Neuronal stem cell (in vitro differentiated cells): ENCODE data around the gene H2AZ2.

Experiments
- DNase-seq: peaks from one replicate; pipeline ENCODE4 v3.0.0-alpha.2; 2013; ENCODE audit warnings: low spot score
- H2AFZ ChIP-seq: one replicate; pipeline ENCODE4 v1.6.1; 2013; ENCODE audit warnings: mild to moderate bottlenecking, low read length, inconsistent platforms
- H2AK5ac ChIP-seq: 2 replicates; pipeline ENCODE4 v1.6.1; 2013; ENCODE audit warnings: low read depth, mild to moderate bottlenecking, inconsistent platforms, low read length, moderate library complexity, mixed read lengths
- H2BK120ac ChIP-seq: 2 replicates; pipeline ENCODE4 v1.6.1; 2013; ENCODE audit warnings: low read depth, mild to moderate bottlenecking, inconsistent platforms, low read length, moderate library complexity, mixed read lengths
- H2BK12ac ChIP-seq: one replicate; pipeline ENCODE4 v1.6.1; 2013; ENCODE audit warnings: low read length, inconsistent platforms
- H2BK15ac ChIP-seq: 2 replicates; pipeline ENCODE4 v1.6.1; 2013; ENCODE audit warnings: mild to moderate bottlenecking, low read length, inconsistent platforms, mixed read lengths
- H2BK5ac ChIP-seq: one replicate; pipeline ENCODE4 v1.6.1; 2013; ENCODE audit warnings: inconsistent platforms, mild to moderate bottlenecking, low read length, moderate library complexity
- H3K14ac ChIP-seq: one replicate; pipeline ENCODE4 v1.6.1; 2013; ENCODE audit warnings: low read length, inconsistent platforms
- H3K18ac ChIP-seq: 2 replicates; pipeline ENCODE4 v1.6.1; 2013; ENCODE audit warnings: low read length, inconsistent platforms
- H3K23ac ChIP-seq: 2 replicates; pipeline ENCODE4 v1.6.1; 2013; ENCODE audit warnings: low read depth, mild to moderate bottlenecking, mixed read lengths, low read length, inconsistent platforms; ENCODE audit not compliant: poor library complexity
- H3K27ac ChIP-seq: replicated peaks from 3 replicates; pipeline ENCODE4 v1.5.1; 2013; ENCODE audit warnings: low read length, inconsistent platforms
- H3K27me3 ChIP-seq, 3 experiments: 2 replicates each; pipeline ENCODE4 v1.6.1; 2013; ENCODE audit warnings: low read length in 3 of 3, mild to moderate bottlenecking in 2 of 3, inconsistent platforms in 1 of 3, low read depth in 1 of 3, mixed read lengths in 1 of 3, moderate library complexity in 1 of 3; ENCODE audit not compliant: control insufficient read depth in 3 of 3, insufficient read depth in 3 of 3
- H3K36me3 ChIP-seq, 2 donors: replicated peaks in 1 of 2; 2 replicates each; pipeline ENCODE4 v1.6.1; 2013; ENCODE audit warnings: low read length in 2 of 2; ENCODE audit not compliant: control insufficient read depth in 2 of 2, insufficient read depth in 2 of 2
- H3K4ac ChIP-seq: 2 replicates; pipeline ENCODE4 v1.6.1; 2013; ENCODE audit warnings: inconsistent platforms, mild to moderate bottlenecking, low read length, moderate library complexity
- H3K4me1 ChIP-seq, 2 donors: 1 replicate in 1 of 2; 2 replicates in 1 of 2; pipeline ENCODE4 v1.6.1; 2013; ENCODE audit warnings: low read length in 2 of 2, low read depth in 1 of 2; ENCODE audit not compliant: control insufficient read depth in 2 of 2, insufficient read depth in 1 of 2
- H3K4me2 ChIP-seq: one replicate; pipeline ENCODE4 v1.6.1; 2013; ENCODE audit warnings: mild to moderate bottlenecking, low read length, inconsistent platforms; ENCODE audit not compliant: insufficient read depth, poor library complexity, severe bottlenecking
- H3K4me3 ChIP-seq, 2 donors: 2 replicates each; pipeline ENCODE4 v1.5.1; 2013; ENCODE audit warnings: low read length in 2 of 2, mild to moderate bottlenecking in 2 of 2, inconsistent platforms in 1 of 2, moderate library complexity in 1 of 2
- H3K79me1 ChIP-seq: one replicate; pipeline ENCODE4 v1.6.1; 2013; ENCODE audit warnings: low read depth, mild to moderate bottlenecking, inconsistent platforms, low read length, moderate library complexity
- H3K9ac ChIP-seq: one replicate; pipeline ENCODE4 v1.6.1; 2013; ENCODE audit warnings: mild to moderate bottlenecking, low read depth, low read length, inconsistent platforms; ENCODE audit not compliant: poor library complexity
- H3K9me3 ChIP-seq, 2 donors: replicated peaks in 1 of 2; 2 replicates each; pipeline versions ENCODE3 to v1.6.1; 2013; ENCODE audit warnings: low read length in 2 of 2, mild to moderate bottlenecking in 2 of 2, inconsistent platforms in 1 of 2, low read depth in 1 of 2, mixed read lengths in 1 of 2, moderate library complexity in 1 of 2; ENCODE audit not compliant: control insufficient read depth in 2 of 2, insufficient read depth in 1 of 2
- H4K8ac ChIP-seq: one replicate; pipeline ENCODE4 v1.6.1; 2013; ENCODE audit warnings: low read depth, mild to moderate bottlenecking, inconsistent platforms, low read length, moderate library complexity
- H4K91ac ChIP-seq: one replicate; pipeline ENCODE4 v1.6.1; 2013; ENCODE audit warnings: low read length, low read depth, mild to moderate bottlenecking, inconsistent platforms; ENCODE audit not compliant: poor library complexity
- WGBS, 2 donors: extraction: QIAGEN DNeasy Blood & Tissue Kit; methylation state at CpG; one replicate each; pipeline ENCODE4 v1.1.7; 2013; ENCODE audit warnings: missing lambda C conversion rate in 2 of 2, mixed read lengths in 1 of 2; ENCODE audit not compliant: insufficient read length in 2 of 2, insufficient replicate concordance in 1 of 2; ENCODE audit errors: extremely low coverage in 2 of 2; 5-methylcytosine and 5-hydroxymethylcytosine counted together

H2AZ2 gene

DNA sequence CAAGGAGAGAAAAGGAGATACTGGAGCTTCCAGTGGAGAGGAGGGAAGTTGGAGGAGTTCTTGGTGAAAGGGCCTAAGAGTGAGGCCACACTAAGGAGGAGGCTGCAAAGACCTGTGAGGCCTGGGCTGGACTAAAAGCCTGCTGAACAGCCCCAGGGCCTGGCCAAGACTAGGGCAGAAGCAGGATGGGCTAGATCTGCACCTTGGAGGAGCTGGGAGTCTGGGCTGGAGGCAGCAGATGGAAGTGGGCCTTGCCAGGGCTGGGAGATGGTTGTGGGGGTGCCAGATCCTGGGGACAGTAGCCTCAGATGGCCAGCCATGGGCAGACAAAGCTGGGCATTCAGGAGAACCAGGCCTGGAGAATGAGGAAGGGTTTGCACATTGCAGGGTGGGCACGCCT is 43.9 kb upstream of the H2AZ2 start:
- no peak overlapping the region for H2BK5ac ChIP-seq
- no peak overlapping the region for H4K91ac ChIP-seq
- H3K4ac ChIP-seq, result no peak overlapping the region
- no peak overlapping the region for H2BK15ac ChIP-seq
- H2AFZ ChIP-seq, result no peak overlapping the region
- H3K27ac ChIP-seq, result no peak overlapping the region
- no peaks in the 10 kb centered on the region for H3K79me1 ChIP-seq
- no peak overlapping the region for H3K4me3 ChIP-seq
- no peaks in the 10 kb centered on the region for H3K36me3 ChIP-seq
- no peak overlapping the region for H2BK12ac ChIP-seq
- H3K9ac ChIP-seq, result no peak overlapping the region
- H3K18ac ChIP-seq, result no peak overlapping the region
- H3K23ac ChIP-seq, result no peak overlapping the region
- H3K27me3 ChIP-seq, result peaks cover 0 to 23% (median 3%) of the 10 kb centered on the region in 3 experiments
- no peak overlapping the region for H3K14ac ChIP-seq
- no peaks in the 10 kb centered on the region for H3K4me1 ChIP-seq
- H3K4me2 ChIP-seq, result no peak overlapping the region
- H4K8ac ChIP-seq, result no peak overlapping the region
- no CpG with 5 or more reads among the region's 1 CpG for WGBS, 2 donors
- no peak overlapping the region for H2AK5ac ChIP-seq
- no peak overlapping the region for H2BK120ac ChIP-seq
- no peaks in the 10 kb centered on the region for H3K9me3 ChIP-seq
- DNase-seq, result no peak

DNA sequence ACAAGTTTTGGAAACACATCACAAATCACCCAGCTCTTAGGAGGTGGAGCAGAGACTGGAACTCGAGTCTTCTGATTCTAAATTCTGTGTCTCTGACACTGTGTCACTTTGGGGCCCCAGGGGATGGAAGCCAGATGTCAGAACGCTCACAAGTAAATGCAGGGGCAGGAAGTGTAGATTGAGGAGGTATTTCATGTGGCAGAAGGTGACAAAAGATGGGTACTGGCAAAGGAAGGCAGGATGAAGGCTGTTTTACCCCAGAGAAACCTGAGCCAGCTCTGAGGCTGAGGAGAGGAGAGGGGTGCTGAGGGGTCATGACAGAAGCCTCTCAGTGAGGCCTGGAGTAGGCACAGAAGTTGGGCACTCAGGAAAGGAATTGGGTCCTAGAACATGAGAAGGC is 43.5 kb upstream of the H2AZ2 start:
- no CpG with 5 or more reads among the region's 2 CpGs for WGBS, 2 donors

DNA sequence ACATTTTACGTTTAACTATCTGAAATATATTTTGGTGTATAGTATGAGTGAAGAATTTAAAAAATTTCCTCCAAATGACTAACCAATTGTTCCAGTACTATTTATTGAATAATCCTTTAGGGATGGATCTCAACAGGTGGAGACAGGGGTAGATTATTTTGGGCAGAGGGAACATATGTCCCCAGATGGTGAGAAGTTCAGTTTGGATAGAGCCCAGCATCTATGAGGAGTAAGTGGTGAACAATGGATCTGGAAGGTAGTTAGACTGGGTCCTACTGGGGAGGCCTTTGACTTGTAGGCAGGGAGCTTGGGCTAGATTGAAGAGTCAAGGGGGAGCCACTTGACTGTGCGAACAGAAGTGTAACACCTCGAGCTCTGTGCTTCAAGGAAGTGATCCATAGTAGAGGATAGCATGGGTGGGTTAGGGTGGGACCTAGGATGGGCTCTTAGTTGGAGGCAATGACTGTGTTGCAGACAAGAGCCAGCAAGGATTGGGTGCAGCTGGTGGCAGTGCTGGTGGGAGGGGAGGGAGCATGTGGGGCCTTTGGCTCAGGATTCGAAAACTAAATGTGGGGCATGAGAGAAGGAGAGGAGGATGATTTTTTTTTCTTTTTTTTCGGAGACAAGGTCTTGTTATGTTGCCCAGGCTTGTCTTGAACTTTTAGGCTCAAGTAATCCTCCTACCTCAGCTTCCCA is 41.3 kb upstream of the H2AZ2 start:
- H2BK12ac ChIP-seq, result no peak overlapping the region
- no peak overlapping the region for H3K18ac ChIP-seq
- H3K23ac ChIP-seq, result no peak overlapping the region
- peaks cover 8% of the 10 kb centered on the region for H3K79me1 ChIP-seq
- H3K4ac ChIP-seq, result no peak overlapping the region
- no peak overlapping the region for H4K91ac ChIP-seq
- H2BK120ac ChIP-seq, result no peak overlapping the region
- WGBS, 2 donors, result no CpG with 5 or more reads among the region's 5 CpGs
- no peak overlapping the region for H3K27ac ChIP-seq
- no peak overlapping the region for H3K14ac ChIP-seq
- H2BK5ac ChIP-seq, result no peak overlapping the region
- no peak overlapping the region for H3K4me2 ChIP-seq
- H3K36me3 ChIP-seq, result peaks cover 0 to 3% of the 10 kb centered on the region in 2 donors
- DNase-seq, result no peak
- H3K27me3 ChIP-seq, result peaks cover 0 to 23% (median 3%) of the 10 kb centered on the region in 3 experiments
- no peak overlapping the region for H2AK5ac ChIP-seq
- H4K8ac ChIP-seq, result no peak overlapping the region
- H3K4me3 ChIP-seq, result no peak overlapping the region
- no peaks in the 10 kb centered on the region for H3K9me3 ChIP-seq
- no peak overlapping the region for H2BK15ac ChIP-seq
- no peak overlapping the region for H3K9ac ChIP-seq
- H2AFZ ChIP-seq, result no peak overlapping the region
- peaks cover under 1 to 2% of the 10 kb centered on the region in 2 donors for H3K4me1 ChIP-seq

More for the DNA sequence above, 43.5 kb upstream of the H2AZ2 start:
- Histone ChIP-seq H4K8ac (no peak overlapping the region), H3K4me2 (no peak overlapping the region), H3K4me1 (no peaks in the 10 kb centered on the region), H3K4me3 (no peak overlapping the region), H3K23ac (no peak overlapping the region), H3K14ac (no peak overlapping the region), H3K4ac (no peak overlapping the region), H3K27ac (no peak overlapping the region), H2BK5ac (no peak overlapping the region), H4K91ac (no peak overlapping the region), H2BK120ac (no peak overlapping the region), H2BK15ac (no peak overlapping the region), H2AFZ (peak overlapping the region; percentile 24), H3K79me1 (no peaks in the 10 kb centered on the region), H3K9ac (no peak overlapping the region), H2BK12ac (no peak overlapping the region), H3K9me3 (no peaks in the 10 kb centered on the region), H3K18ac (no peak overlapping the region), H2AK5ac (no peak overlapping the region), H3K36me3 (no peaks in the 10 kb centered on the region), H3K27me3 (peaks cover 0 to 23% (median 3%) of the 10 kb centered on the region in 3 experiments)
- no peak for DNase-seq

DNA sequence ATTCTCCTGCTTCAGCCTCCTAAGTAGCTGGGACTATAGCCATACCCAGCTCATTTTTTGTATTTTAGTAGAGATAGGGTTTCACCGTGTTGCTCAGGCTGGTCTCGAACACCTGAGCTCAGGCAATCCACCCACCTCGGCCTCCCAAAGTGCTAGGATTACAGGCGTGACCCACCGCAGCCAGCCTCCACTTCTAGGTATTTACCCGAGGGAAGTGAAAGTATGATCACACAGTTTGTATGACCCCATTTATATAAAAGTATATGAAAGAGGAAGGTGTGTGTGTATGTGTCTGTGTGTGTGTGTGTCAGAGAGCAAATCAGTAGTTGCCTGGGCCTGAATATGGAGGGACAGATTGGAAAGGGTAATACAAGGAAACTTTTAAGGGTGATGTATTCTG is 39.4 kb upstream of the H2AZ2 start:
- Histone ChIP-seq H4K91ac (no peak overlapping the region), H3K9me3 (no peaks in the 10 kb centered on the region), H3K18ac (no peak overlapping the region), H2BK5ac (no peak overlapping the region), H2BK120ac (no peak overlapping the region), H2AK5ac (no peak overlapping the region), H3K23ac (no peak overlapping the region), H3K79me1 (peaks cover 9% of the 10 kb centered on the region), H2BK12ac (no peak overlapping the region), H3K27ac (no peak overlapping the region), H4K8ac (no peak overlapping the region), H3K4me1 (peaks cover 11 to 17% of the 10 kb centered on the region in 2 donors), H3K36me3 (peaks cover 5 to 22% of the 10 kb centered on the region in 2 donors), H3K4me3 (no peak overlapping the region), H3K14ac (no peak overlapping the region), H3K27me3 (peaks cover 0 to 12% (median 0%) of the 10 kb centered on the region in 3 experiments), H3K4ac (no peak overlapping the region), H3K9ac (no peak overlapping the region), H2AFZ (no peak overlapping the region), H2BK15ac (no peak overlapping the region), H3K4me2 (no peak overlapping the region)
- DNase-seq, result no peak
- WGBS, 2 donors, result no CpG with 5 or more reads among the region's 6 CpGs
